ENCODE results near the gene SLC15A2.

DNA sequence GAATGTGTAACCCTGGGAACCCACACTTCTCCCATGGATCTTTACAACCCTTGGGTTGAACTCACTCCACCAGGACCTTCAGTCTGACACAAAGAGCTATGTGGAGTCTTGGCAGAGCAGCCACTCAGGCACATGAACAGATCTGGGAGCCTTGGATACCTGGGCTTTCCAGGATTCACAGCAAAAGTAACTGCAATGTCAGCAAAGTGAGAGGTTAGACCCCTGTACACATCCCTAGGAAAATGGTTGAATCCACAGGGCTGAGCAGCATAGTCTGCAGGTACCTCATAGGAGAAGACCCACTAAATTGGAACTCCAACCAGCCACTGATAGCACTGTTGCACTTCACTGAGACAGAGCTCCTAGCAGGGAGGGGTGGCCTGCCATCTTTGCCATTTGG is 68.2 kb downstream of the SLC15A2 start:
- TF ChIP-seq POLR2A (IDR thresholded peaks at IDR 0.05; ENCODE audit: low read depth, low read length) (no peak), TAF1 (IDR thresholded peaks at IDR 0.05; ENCODE audit: borderline replicate concordance, low read depth, low read length) (no peak), POLR2AphosphoS5 (IDR thresholded peaks at IDR 0.05; ENCODE audit: low read depth, low read length) (no peak)
